GM18868 (cell line): ENCODE measurements around the gene CRMP1.

Experiments used
- ATAC-seq: cut with Tn5 transposase; IDR thresholded peaks from one replicate; pipeline ENCODE4 v1.9.1; 2021; ENCODE audit warnings: mild to moderate bottlenecking, moderate library complexity; ENCODE audit not compliant: unreplicated experiment

CRMP1 gene

DNA sequence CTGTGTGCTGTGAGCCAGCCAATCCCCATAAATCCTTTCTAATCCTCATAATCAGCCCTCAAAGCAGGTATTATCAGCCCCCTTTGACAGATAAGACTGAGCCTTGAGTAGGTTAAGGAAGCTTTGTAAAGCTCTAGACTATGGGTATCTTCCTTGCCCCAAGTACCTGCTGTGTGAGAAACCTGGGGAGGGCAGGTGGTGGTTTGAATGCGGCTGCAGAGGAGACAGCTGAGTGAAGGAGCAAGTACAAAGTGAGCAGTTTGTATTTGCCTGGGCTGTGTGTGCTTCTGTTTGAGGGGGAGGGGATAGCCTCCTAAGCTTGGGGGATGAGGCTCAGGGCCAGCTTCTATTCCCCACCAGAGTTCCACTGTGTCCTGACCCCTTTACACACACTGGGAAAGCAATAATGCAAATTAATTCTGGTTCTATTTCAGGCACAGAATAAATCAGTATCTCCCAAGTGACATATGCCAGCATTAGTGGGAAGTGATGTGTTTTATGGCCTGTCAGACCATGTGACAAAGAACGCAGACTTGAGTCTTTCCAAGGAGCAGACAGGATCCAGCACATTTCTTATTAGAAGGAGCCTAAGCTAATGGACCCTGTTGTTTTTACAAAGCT lies 118.4 kb downstream of the CRMP1 start:
- ATAC-seq: no peak

- ATAC-seq: no peak
These were observed 119.7 kb downstream of the CRMP1 start for GRCh38 chr4:5773271-5773555.

- no peak for ATAC-seq
These were observed 120.2 kb downstream of the CRMP1 start for GRCh38 chr4:5772528-5773270.
